ENCODE measurements around the gene UBXN7.
"Not testable (repeated sequence)": the region's sequence is repeated elsewhere in the genome, so short reads cannot be mapped to it uniquely, and the experiment has no call there.

Gene UBXN7

GRCh38 chr3:196414469-196414868 is 17.8 kb downstream of the UBXN7 start:
- no peak for DNase-seq

DNA sequence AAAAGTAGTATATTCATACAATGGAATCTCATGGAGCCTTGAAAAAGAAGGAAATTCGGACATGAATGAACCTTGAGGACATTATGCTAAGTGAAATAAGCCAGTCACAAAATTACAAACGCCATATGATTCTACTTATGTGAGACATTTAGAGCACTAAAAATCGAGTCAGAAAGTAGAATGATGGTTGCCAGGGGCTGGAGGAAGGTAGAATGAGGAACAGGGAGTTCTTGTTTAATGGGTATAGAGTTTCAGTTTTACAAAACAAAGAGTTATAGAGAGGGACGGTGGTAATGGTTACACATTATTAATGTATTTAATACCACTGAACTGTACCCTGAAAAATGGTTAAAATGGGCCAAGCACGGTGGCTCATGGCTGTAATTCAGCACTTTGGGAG is 19.5 kb downstream of the UBXN7 start:
- no peak for DNase-seq

- no peak for DNase-seq
Measured at GRCh38 chr3:196409409-196409808, 22.8 kb downstream of the UBXN7 start.

- DNase-seq: no peak
Measured at GRCh38 chr3:196408565-196409300, 23.5 kb downstream of the UBXN7 start.

DNA sequence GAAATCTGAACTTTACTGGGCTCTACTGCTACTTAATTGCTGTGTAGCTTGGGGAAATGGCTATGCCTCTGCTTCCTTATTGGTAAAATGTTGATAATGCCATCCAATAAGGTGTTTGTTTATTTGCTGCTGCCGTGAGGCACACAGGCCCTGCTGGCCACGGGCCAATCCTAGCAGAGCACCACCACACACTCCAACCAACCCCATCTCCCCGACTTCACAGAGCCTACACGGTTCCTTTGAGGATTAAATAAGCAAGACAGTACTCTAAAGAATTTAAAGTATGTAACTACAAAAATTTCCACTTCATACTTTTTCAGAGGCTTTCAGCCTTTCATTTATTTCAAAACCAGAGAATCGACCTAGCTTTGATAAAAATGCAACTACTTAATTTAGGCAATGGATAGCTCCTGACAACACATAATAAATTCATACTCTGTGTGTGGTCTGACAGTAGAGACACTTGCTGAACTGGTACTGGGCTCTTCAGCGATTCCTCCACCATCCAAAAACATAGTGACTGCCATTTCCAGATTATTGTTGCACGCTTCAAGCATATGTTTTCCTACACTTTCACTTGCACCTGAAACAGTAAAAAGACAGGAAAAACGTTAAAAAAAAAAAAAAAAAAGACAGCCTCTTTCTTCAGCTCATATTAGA is 25.3 kb downstream of the UBXN7 start:
- DNase-seq: no peak

DNA sequence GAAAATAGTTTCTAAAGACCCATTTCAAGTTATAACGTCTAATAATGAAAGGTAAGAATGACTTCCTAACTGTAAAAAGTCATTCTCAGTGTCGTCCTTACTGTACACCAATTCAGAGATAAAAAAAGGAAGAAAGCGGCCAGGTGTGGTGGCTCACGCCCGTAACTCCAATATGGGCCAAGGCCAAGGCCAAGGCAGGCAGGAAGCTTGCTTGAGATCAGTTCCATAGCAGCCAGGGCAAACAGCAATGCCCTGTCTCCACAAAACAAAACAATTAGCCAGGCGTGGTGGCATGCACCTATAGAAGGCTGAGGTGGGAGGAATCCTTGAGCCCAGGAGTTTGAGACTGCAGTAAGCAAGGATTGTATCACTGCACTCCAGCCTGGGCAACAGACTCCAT is 31.9 kb downstream of the UBXN7 start:
- DNase-seq: no peak

GRCh38 chr3:196399485-196399945 is 32.7 kb downstream of the UBXN7 start:
- no peak for DNase-seq

DNA sequence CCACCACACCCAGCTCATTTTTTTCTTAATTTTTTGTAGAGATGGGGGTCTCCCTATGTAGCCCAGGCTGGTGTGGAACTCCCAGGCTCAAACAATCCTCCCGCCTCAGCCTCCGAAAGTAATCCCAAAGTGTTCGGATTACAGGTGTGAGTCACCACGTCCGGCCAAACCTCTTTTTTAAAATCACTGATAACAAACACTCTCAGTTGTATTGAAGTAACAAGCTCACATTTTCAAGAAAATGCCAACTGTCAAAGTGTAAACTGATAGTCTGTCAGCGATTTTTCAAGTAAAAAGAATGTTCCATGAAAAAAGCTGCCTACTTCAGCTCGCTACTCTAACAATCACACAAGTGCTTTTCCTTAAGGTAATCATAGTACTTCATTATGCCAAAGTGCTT is 33.4 kb downstream of the UBXN7 start:
- no peak for DNase-seq

DNA sequence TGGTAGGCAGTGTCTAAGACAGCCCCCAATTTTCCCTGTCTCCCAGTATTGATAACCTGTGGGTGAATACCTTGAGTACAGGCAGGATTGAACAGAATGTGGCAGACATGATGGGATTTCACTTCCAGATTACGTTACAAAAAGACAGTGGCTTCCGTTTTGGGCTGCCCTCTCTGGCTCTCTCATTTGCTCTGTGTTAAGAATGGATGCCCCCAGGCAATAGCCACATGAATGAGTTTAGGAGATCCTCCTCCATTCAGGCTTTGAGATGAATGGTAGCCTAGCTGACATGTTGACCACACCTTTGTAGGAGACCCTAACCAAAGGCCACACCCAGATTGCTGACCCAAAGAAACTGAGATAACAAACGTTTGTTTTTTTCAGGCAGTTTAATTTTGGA is 34.3 kb downstream of the UBXN7 start:
- no peak for DNase-seq

DNA sequence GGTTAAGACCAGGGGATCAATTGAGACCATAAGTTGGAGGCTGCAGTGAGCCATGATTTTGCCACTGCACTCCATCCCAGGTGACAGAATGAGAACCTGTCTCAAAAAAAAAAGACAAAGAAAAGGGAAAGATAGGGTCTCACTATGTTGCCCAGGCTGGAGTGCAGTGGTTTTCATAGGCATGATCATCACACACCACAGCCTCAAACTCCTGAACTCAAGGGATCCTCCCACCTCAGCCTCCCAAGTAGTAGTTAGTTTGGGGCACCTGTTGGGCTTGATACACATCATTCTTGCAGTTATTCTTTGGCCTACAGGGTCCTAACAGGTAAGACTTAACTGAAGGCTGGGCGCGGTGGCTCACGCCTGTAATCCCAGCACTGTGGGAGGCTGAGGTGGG is 42.1 kb downstream of the UBXN7 start:
- DNase-seq: no peak

- no peak for DNase-seq
Measured at GRCh38 chr3:196388956-196389355, 43.3 kb downstream of the UBXN7 start.

DNA sequence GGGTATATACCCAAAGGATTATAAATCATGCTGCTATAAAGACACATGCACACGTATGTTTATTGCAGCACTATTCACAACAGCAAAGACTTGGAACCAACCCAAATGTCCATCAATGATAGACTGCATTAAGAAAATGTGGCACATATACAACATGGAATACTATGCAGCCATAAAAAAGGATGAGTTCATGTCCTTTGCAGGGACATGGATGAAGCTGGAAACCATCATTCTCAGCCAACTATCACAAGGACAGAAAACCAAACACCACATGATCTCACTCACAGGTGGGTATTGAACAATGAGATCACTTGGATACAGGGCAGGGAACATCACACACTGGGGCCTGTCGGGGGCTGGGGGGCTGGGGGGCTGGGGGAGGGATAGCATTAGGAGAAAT is 44.3 kb downstream of the UBXN7 start:
- not testable (repeated sequence) for DNase-seq

DNA sequence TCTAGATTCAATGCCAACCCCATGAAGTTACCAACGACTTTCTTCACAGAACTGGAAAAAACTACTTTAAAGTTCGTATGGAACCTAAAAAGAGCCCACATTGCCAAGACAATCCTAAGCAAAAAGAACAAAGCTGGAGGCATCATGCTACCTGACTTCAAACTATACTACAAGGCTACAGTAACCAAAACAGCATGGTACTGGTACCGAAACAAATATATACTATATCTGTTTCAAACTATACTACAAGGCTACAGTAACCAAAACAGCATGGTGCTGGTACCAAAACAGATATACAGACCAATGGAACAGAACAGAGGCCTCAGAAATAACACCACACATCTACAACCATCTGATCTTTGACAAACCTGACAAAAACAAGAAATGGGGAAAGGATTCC is 45.4 kb downstream of the UBXN7 start:
- not testable (repeated sequence) for DNase-seq

DNA sequence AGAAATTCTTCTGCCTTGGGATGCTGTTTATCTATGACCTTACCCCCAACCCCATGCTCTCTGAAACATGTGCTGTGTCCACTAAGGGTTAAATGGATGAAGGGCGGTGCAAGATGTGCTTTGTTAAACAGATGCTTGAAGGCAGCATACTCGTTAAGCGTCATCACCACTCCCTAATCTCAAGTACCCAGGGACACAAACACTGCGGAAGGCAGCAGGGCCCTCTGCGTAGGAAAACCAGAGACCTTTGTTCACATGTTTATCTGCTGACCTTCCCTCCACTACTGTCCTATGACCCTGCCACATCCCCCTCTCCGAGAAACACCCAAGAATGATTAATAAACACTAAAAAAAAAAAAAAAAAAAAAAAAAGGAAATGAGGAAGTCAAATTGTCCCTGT is 46.2 kb downstream of the UBXN7 start:
- DNase-seq: not testable (repeated sequence)

GRCh38 chr3:196385446-196385845 is 46.8 kb downstream of the UBXN7 start:
- not testable (repeated sequence) for DNase-seq

GRCh38 chr3:196378146-196378841 is 53.9 kb downstream of the UBXN7 start:
- DNase-seq: no peak

DNA sequence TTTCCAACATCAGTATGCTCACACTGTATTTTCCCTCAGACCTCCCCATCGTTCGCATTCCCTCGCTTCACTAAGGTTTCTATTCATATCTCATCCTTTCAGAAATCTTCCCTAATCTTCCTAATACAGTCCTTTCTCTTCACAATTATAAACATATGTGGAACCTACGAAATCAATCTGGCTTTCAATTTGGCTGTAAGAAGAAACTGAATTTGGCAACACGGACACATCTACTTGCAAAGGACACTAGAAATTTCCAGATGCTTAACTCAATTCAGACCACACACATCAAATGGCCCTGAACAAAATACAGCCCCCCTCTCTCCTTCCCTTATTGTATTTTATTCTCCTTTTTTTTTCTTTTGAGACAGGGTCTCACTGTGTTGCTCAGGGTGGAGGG is 54.9 kb downstream of the UBXN7 start:
- DNase-seq: no peak

DNA sequence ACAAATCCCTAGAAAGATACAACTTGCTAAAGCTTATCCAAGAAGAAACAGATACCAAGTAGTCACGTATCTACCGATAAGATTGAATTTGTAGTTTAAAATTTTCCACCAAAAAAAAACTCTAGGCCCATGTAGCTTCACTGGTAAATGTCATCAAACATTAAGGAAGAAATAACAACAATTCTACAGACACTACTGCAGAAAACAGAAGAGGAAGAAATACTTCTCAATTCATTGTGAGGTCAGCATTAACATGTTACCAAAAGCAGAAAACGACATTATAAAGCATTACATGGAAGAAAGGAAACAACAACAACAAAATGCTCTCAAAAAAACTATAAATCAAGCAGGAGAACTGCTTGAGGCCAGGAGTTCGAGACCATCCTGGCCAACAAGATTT is 66.5 kb downstream of the UBXN7 start:
- DNase-seq: no peak

GRCh38 chr3:196360586-196360985 is 71.6 kb downstream of the UBXN7 start:
- DNase-seq: no peak

GRCh38 chr3:196358540-196358939 is 73.7 kb downstream of the UBXN7 start:
- DNase-seq: not testable (repeated sequence)

DNA sequence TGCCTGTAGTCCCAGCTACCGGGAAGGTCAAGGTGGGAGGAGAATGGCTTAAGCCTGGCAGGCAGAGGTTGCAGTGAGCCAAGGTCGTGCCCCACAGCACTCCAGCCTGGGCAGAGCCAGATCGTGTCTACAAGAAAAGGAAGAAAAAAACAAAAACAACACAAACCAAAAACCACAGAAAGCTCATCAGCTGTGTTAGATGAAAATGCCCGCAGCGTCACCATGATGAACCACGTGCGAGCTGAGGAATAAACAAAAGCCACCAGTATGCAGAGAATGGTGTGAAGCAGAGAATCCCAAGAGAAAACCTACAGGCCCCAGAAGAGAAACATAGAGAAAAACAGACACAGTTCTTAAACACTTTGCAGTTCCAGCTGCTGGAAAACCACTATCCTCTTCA is 74.3 kb downstream of the UBXN7 start:
- DNase-seq: no peak

GRCh38 chr3:196356556-196356955 is 75.7 kb downstream of the UBXN7 start:
- no peak for DNase-seq

GRCh38 chr3:196355668-196356067 is 76.6 kb downstream of the UBXN7 start:
- DNase-seq: no peak

- DNase-seq: no peak
Measured at GRCh38 chr3:196354132-196354531, 78.1 kb downstream of the UBXN7 start.
